Glutamatergic neuron (in vitro differentiated cells): ENCODE data around the gene UCK2. TPM values are rescaled to one million over a fixed set of nuclear protein-coding genes. Genes with fewer than 3 reads are reported as not detected.
"Not testable (repeated sequence)": the region's sequence is repeated elsewhere in the genome, so short reads cannot be mapped to it uniquely, and the experiment has no call there.

Source experiments
- DNase-seq: peaks from one replicate; pipeline ENCODE4 v3.0.0; 2022
- H3K27ac Mint-ChIP-seq: one replicate; pipeline ENCODE4 v1.8.0; 2020; ENCODE audit warnings: mild to moderate bottlenecking, mixed read lengths, inconsistent platforms; ENCODE audit not compliant: unreplicated experiment
- H3K27me3 Mint-ChIP-seq: one replicate; pipeline ENCODE4 v1.8.0; 2020; ENCODE audit warnings: mild to moderate bottlenecking, moderate library complexity, mixed read lengths, inconsistent platforms; ENCODE audit not compliant: unreplicated experiment
- H3K36me3 Mint-ChIP-seq: one replicate; pipeline ENCODE4 v1.8.0; 2020; ENCODE audit warnings: mild to moderate bottlenecking, mixed read lengths, inconsistent platforms; ENCODE audit not compliant: unreplicated experiment
- H3K4me1 Mint-ChIP-seq: one replicate; pipeline ENCODE4 v1.8.0; 2020; ENCODE audit warnings: mild to moderate bottlenecking, low read depth, mixed read lengths, inconsistent platforms; ENCODE audit not compliant: unreplicated experiment
- H3K4me3 Mint-ChIP-seq: one replicate; pipeline ENCODE4 v1.8.0; 2020; ENCODE audit warnings: mild to moderate bottlenecking, mixed read lengths, inconsistent platforms; ENCODE audit not compliant: unreplicated experiment
- H3K9me3 Mint-ChIP-seq: one replicate; pipeline ENCODE4 v1.8.0; 2020; ENCODE audit warnings: mild to moderate bottlenecking, moderate library complexity, mixed read lengths, inconsistent platforms; ENCODE audit not compliant: unreplicated experiment
- total RNA-seq: library from RNA; stranded (reverse); fragmentation: NEBNext Ultra II Directional; extraction: Animal tissue kit (Norgen Biotek cat#: 25700); gene quantifications from one replicate; pipeline ENCODE4 v1.2.1, GENCODE V29; 2021; ENCODE audit not compliant: unreplicated experiment
- TF ChIP-seq, protein P1 (sequence below): fragments of 200-600 bp; sonication (generic); IDR thresholded peaks from one replicate; pipeline ENCODE4 v1.5.0; 2021; ENCODE audit not compliant: partially characterized antibody, unreplicated experiment

UCK2 gene
- total RNA-seq, 1 donor from 2014 or later = 29.9 TPM

DNA sequence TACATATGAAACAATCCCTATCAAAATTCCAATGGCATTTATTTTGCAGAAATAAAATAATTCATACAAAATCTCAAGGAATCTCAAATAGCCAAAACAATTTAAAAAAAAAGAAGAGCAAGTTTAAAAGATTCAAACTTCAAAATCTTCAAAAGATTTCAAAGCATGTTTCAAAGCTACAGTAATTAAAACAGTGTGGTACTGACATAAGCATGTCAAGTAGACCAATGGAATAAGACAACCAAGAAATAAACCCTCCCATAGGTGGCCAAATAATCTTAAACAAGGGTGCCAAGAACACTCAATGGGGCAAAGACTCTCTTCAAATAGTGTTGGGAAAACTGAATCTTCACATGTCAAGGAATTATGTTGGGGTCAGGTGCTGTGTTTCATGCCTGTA is 28.0 kb upstream of the UCK2 start:
- DNase-seq = no peak
- TF ChIP-seq, protein P1, sequence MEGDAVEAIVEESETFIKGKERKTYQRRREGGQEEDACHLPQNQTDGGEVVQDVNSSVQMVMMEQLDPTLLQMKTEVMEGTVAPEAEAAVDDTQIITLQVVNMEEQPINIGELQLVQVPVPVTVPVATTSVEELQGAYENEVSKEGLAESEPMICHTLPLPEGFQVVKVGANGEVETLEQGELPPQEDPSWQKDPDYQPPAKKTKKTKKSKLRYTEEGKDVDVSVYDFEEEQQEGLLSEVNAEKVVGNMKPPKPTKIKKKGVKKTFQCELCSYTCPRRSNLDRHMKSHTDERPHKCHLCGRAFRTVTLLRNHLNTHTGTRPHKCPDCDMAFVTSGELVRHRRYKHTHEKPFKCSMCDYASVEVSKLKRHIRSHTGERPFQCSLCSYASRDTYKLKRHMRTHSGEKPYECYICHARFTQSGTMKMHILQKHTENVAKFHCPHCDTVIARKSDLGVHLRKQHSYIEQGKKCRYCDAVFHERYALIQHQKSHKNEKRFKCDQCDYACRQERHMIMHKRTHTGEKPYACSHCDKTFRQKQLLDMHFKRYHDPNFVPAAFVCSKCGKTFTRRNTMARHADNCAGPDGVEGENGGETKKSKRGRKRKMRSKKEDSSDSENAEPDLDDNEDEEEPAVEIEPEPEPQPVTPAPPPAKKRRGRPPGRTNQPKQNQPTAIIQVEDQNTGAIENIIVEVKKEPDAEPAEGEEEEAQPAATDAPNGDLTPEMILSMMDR = no peak
- Mint-ChIP-seq H3K36me3 (peaks cover 8% of the 10 kb centered on the region), H3K9me3 (peaks cover 2% of the 10 kb centered on the region), H3K4me3 (no peak overlapping the region), H3K27me3 (no peaks in the 10 kb centered on the region), H3K27ac (no peak overlapping the region), H3K4me1 (no peaks in the 10 kb centered on the region)

DNA sequence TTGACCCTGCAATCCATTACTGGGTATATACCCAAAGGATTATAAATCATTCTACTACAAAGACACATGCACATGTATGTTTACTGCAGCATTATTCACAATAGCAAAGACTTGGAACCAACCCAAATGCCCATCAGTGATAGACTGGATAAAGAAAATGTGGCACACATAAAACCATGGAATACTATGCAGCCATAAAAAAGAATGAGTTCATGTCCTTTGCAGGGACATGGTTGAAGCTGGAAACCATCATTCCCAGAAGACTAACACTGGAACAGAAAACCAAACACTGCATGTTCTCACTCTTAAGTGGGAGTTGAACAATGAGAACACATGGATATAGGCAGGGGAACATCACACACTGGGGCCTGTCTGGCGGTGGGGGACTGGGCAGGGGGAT is 22.9 kb upstream of the UCK2 start:
- not testable (repeated sequence) for H3K4me3 Mint-ChIP-seq, H3K4me1 Mint-ChIP-seq, DNase-seq, H3K36me3 Mint-ChIP-seq, H3K27ac Mint-ChIP-seq, H3K9me3 Mint-ChIP-seq, H3K27me3 Mint-ChIP-seq

DNA sequence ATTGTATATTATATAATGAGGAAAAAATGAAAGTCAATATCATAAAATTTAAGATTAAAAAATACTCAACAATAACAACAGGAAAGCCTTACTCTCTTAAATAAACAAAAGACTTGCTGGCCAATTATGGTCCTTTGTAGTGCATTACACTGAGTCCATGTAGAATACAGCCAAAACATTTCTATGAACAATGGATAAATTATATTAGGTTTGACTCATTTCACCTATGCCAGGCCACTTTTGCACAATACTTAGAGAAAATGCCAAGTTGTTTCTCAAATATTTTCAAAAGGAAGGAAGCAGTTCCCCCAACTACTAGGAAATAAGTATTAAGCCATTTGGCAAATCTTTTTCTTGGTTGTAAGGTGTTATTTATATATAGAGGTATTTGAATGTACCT is 19.8 kb upstream of the UCK2 start:
- H3K27ac Mint-ChIP-seq = no peak overlapping the region
- no peaks in the 10 kb centered on the region for H3K36me3 Mint-ChIP-seq
- no peaks in the 10 kb centered on the region for H3K27me3 Mint-ChIP-seq
- DNase-seq = no peak
- TF ChIP-seq, protein P1 = no peak
- no peaks in the 10 kb centered on the region for H3K4me1 Mint-ChIP-seq
- H3K9me3 Mint-ChIP-seq = no peaks in the 10 kb centered on the region
- no peak overlapping the region for H3K4me3 Mint-ChIP-seq

DNA sequence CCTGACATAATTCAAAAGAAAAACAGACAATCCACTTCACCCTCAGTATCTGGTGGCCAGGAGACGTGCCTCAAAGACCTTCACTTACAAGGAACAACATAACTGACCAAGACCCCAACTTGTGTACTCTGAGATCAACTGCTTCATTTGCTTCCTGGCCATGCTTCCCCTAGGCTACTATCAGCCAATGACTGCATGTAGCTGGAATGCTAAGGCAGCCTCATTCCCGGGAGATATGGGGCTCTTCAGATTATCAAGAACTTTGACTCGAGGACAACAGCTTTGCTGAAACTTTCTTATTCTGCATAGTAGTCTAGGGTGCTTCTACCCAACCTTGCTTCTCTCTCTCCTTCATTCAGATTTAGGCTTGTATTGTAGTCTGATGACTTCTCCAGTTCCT is 11.7 kb upstream of the UCK2 start:
- no peaks in the 10 kb centered on the region for H3K9me3 Mint-ChIP-seq
- no peak overlapping the region for H3K4me3 Mint-ChIP-seq
- H3K27me3 Mint-ChIP-seq = no peaks in the 10 kb centered on the region
- H3K36me3 Mint-ChIP-seq = no peaks in the 10 kb centered on the region
- H3K27ac Mint-ChIP-seq = no peak overlapping the region
- TF ChIP-seq, protein P1 = no peak
- no peak for DNase-seq
- H3K4me1 Mint-ChIP-seq = no peaks in the 10 kb centered on the region

DNA sequence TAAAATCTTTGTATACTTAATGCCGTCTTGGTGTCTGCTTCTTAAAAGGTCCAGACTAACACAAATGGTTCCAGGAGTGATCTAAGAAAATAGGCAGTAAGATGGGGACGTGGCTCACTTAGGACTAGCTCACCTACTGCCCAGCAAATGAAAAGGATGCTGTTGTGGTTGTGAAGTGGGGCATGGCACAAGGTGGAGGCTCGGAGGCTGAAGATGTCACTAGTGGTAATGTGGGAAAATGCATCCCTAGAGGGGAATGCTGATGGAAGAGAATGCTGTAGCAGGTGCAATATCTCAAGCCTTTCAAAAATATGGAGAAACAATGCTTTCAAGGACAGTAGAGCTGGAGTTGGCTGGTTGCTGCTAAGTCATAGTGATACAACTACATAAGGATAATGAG is 11.3 kb upstream of the UCK2 start:
- no peak for DNase-seq
- Mint-ChIP-seq H3K4me3 (no peak overlapping the region), H3K36me3 (no peaks in the 10 kb centered on the region), H3K27me3 (no peaks in the 10 kb centered on the region), H3K9me3 (no peaks in the 10 kb centered on the region), H3K4me1 (no peaks in the 10 kb centered on the region), H3K27ac (no peak overlapping the region)
- TF ChIP-seq, protein P1 = no peak
